ENCODE data around the gene TRIM66. TPM values are rescaled to one million over a fixed set of nuclear protein-coding genes. Genes with fewer than 3 reads are reported as not detected.
A peak's percentile ranks its signal among the peaks of the same experiment; 100 is the strongest.

The TRIM66 gene, protein sequence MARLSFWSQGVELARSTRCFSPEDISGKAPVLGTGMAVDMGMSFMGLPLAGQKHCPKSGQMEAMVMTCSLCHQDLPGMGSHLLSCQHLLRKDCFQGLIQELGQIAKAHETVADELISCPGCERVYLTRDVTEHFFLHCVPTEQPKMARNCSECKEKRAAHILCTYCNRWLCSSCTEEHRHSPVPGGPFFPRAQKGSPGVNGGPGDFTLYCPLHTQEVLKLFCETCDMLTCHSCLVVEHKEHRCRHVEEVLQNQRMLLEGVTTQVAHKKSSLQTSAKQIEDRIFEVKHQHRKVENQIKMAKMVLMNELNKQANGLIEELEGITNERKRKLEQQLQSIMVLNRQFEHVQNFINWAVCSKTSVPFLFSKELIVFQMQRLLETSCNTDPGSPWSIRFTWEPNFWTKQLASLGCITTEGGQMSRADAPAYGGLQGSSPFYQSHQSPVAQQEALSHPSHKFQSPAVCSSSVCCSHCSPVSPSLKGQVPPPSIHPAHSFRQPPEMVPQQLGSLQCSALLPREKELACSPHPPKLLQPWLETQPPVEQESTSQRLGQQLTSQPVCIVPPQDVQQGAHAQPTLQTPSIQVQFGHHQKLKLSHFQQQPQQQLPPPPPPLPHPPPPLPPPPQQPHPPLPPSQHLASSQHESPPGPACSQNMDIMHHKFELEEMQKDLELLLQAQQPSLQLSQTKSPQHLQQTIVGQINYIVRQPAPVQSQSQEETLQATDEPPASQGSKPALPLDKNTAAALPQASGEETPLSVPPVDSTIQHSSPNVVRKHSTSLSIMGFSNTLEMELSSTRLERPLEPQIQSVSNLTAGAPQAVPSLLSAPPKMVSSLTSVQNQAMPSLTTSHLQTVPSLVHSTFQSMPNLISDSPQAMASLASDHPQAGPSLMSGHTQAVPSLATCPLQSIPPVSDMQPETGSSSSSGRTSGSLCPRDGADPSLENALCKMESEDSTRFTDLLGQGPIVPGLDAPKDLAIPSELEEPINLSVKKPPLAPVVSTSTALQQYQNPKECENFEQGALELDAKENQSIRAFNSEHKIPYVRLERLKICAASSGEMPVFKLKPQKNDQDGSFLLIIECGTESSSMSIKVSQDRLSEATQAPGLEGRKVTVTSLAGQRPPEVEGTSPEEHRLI (N-terminal part only)
- 3.5 TPM for total RNA-seq
- long read RNA-seq, partial matches to known transcripts = 0 of 1 reads
- long read RNA-seq, other reads (novel, unspliced or antisense) = 1 of 1 reads

DNA sequence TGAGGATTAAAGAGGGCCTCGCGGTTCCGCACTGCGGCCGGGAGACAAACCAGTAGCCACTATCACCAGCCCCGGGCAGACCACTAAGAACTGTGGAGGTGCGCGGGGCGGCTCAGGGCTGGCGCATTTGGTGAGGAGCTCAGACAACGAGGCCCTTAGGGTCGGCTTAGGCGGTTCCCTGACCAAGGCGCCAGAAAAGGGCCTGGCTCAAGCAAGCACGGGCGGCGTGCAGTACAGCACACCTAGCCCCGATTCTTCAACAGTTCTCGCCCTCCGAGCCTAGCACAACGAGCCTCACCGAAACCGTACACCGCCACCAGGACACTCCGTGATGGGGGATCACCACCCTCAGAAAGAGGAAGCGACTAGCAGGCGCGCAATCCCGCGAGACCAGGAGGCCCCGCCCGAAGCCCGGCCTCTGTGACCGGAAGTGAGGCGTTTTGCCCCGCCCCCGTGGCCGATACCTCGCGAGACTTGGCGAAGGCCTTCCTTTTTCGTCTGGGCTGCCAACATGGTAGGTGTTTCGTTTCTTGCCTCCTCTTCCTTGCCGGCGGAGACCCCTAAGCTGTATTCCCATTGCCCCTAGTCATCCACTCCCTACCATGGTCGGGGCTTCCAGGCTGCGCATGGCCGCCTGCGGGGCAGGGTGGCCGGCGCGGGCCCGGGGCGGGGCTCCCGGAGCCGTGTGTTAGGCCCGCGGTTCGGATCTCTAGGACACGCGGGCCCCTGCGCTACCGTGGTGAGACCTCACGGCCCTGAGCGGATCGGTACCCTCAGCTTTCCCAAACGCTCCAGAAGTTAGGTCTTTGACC is at the start of gene TRIM66, which contains the start of gene RPL27A:
TSS of gene TRIM66 (minus strand) at position 363 of the 812 bp plus-strand sequence. CDS start 10,391 bp downstream, outside the sequence.
TSS of gene RPL27A (plus strand) at position 490 of the 812 bp plus-strand sequence. CDS start at position 512, 22 bp downstream.
- ATAC-seq = peak; percentile 98
- intact Hi-C loops (cut with DNase I) = loop anchor here (1.0 to 5.0 kb wide), 4 partner anchors 90 to 282 kb away; partner anchors contain the start of genes AKIP1, STK33 and TMEM9B
- peak; percentile 99 for DNase-seq (ENCODE audit: missing footprints)

DNA sequence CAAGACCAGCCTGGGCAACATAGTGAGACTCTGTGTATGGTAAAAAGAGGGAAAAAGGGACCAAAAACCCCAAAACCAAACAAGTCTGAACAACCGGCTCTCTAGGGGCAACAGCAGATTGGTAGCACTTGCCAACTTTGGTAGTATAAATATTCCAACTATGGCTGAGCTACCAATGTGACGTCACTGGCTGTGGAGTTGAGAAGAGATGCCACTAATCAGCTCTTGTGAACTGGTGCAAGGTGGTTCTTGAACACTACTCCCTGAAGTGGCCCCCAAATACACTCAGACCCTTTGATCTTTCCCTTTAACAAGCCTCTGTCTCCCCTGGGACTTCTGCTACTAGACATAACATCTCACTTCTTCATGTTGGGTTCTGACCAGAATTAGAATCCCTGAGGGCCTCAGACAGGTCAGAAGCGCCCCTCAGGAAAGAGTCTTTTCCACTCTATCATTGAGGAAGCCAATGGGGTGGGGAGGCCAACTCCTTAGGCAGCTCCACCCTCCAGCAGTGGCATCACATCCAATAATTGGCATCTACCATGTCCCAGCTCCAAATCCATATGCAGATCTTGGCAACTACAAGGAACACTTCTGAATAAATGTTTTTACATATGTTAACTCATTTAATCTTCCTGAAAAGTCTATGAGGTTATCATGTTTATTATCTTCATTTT is 49.3 kb upstream of the TRIM66 start:
- ATAC-seq (no peak), DNase-seq (ENCODE audit: missing footprints) (no peak)
- intact Hi-C loops (cut with DNase I) = no loop called here

DNA sequence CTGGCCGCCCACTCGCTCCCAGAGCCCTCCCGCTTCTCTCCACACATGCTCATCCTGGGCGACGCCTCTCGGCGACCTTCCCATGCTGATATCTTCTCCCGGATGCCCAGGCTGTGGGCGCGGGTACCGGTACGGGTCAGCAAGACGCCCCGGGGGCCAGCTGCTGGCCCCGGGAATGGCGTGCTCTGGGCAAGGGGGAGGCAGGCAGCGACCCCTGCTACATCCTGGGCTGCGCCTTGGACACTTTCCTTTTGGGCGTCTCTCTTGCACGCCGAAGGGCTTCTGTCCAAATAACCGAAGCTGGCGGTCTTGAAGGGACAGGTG is 48.2 kb upstream of the TRIM66 start:
- ATAC-seq = no peak
- no peak for DNase-seq (ENCODE audit: missing footprints)
- intact Hi-C loops (cut with DNase I) = no loop called here

DNA sequence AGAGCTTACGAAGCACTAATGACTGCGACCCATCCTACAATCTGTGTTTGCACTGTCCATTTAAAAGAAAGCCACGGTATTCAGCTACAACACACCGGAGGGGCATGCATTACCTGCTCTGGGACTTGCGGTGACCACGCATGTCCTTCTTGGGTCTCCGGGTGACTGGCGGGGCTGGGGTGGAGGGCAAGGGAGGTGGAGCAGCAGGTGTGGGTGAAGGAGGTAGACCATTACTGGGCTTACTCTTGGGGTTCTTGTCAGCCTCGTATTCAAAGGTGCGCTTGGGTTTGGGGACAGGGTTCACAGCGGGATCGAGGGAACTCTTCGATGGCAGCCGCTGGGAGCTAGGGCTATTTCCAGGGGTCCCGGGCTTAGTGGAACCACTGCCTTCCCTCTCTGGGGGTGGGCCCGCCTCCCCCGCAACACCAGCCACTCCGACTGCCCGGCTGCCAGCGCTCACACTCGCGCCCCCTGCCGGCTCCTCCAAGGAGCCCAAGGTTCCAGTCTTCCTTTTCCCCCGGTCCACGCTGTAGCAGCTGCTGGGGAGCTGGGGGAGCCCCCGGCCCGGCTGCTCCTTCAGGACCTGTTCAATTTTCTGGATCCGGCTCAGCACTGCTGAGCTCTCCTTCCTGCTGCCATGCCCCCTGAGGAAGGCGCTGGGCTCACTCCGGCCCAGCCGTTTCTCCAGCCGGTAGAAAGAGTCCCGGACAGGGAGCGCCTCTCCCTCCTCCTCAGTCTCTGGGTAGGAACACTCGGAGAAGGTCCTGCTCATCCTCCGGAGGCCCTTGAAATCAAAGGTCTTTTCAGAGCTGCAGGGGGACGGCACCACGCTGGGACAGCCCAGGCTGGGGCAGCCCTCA is 47.6 kb upstream of the TRIM66 start:
- intact Hi-C loops (cut with DNase I) = no loop called here
- ATAC-seq (no peak), DNase-seq (ENCODE audit: missing footprints) (no peak)

DNA sequence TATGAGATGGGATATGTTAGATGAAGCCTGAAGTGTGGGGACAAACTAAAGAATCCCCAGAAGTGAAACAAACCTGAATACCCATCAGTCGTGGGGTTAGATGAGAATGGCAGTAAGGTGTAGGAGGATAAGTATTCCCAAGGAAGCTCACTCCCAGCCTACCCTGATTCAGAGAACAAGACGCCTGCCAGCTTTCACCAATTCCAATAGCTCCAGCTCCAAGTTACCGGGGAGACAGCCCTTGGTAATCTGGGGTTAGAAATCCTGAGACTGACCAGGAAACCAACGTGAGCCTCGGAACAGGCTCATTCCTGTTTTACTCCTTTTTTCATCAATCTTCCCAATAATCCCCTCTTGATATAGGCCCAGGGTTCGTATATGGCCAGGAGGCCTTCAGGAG is 46.6 kb upstream of the TRIM66 start:
- ATAC-seq = no peak
- intact Hi-C loops (cut with DNase I) = no loop called here
- DNase-seq (ENCODE audit: missing footprints) = no peak

DNA sequence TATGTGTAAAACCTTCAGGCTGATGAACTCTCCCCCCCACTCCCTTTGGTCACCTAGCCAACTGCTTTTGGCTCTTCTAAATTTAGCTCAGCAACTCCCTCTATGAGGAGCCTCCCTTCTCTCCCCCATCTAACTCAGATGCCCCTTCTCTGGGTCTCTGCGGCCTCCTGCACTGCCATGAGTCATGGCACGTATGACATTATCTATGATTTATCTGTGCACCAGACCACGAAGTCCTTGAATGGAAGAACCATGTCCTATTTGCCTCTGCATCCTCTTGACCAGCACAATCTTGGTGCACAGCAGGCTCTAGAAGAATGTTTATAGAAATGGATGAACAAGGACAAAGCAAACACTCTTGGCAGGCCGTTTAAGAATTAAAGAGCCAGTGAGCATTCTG is 46.1 kb upstream of the TRIM66 start:
- ATAC-seq (no peak), DNase-seq (ENCODE audit: missing footprints) (no peak)
- intact Hi-C loops (cut with DNase I) = no loop called here

DNA sequence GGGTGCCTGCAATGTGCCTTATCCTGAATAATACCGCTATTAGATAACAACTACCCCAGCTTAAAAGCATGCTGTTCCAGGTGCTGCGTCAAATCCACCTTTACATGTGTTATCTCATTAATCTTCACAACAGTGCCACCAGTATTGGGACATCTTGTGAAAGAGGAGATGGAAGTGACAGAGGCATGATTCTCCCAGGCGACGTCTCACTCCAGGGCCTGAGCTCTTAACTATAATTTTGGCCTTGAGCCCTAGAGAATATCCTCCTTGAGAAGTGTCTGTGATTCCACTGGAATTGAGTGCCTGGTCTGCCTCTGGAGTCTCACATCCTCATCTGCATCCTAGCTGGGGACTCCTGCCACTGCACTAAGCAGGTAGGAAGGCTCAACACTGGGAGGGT is 43.9 kb upstream of the TRIM66 start:
- intact Hi-C loops (cut with DNase I) = no loop called here
- ATAC-seq = no peak
- no peak for DNase-seq (ENCODE audit: missing footprints)

DNA sequence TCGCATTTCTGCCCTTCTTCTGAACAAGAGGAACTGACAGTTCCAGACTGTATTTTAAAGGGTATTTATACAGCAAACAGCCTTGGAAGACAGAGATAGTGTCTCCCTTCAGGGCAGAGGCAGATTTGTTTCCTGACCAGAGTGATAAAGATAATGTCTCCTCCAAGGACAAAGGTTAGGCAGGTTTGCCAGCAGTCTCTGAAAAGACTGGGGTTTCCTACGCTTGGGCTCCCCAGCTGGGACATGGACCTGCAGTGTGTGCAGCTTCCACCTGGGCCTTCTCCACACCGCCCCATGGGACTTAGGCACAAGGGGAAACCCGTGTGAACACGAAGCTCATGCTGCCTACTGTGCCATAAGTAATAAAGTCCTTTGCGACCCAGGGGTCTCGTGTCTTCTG is 42.2 kb upstream of the TRIM66 start:
- intact Hi-C loops (cut with DNase I) = no loop called here
- no peak for DNase-seq (ENCODE audit: missing footprints)
- no peak for ATAC-seq

DNA sequence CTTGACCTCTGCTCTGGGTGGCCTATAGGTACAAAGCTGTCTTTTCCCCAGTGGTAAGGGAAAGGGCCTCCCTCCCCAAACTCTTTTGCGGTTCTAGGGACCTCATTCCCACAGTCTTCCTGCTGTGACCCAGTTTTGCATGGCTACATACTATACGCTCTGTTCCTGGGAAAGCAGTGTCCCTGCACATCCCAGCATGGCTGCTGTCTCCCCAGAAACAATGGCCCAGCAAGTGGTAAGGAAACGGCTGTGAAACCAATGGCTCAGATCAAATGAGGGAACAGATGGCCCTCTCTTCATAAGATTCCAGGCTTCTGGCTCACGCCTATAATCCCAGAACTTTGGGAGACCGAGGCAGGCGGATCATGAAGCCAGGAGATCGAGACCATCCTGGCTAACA is 41.2 kb upstream of the TRIM66 start:
- no peak for DNase-seq (ENCODE audit: missing footprints)
- no peak for ATAC-seq
- intact Hi-C loops (cut with DNase I) = no loop called here

DNA sequence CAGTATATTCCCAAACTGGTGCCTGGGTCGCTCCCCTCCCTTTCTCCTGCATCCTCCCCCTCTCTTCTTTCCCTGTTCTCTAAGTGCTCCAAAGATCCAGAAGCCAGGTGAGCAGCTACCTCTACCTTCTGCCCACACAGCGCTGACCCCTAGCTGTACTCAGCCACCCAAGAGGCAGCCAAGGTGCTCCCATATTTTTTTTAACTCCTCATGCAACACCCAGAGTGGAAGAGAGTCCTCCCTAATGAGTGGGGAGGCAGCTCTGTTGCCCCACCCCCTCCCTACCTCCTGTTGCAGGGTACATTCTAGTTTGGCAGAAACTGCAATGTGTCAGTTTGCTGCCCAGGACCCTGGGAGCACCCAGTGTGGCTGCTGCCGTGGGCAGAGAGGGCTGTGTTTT is 40.3 kb upstream of the TRIM66 start:
- intact Hi-C loops (cut with DNase I) = no loop called here
- ATAC-seq = no peak
- DNase-seq (ENCODE audit: missing footprints) = no peak

DNA sequence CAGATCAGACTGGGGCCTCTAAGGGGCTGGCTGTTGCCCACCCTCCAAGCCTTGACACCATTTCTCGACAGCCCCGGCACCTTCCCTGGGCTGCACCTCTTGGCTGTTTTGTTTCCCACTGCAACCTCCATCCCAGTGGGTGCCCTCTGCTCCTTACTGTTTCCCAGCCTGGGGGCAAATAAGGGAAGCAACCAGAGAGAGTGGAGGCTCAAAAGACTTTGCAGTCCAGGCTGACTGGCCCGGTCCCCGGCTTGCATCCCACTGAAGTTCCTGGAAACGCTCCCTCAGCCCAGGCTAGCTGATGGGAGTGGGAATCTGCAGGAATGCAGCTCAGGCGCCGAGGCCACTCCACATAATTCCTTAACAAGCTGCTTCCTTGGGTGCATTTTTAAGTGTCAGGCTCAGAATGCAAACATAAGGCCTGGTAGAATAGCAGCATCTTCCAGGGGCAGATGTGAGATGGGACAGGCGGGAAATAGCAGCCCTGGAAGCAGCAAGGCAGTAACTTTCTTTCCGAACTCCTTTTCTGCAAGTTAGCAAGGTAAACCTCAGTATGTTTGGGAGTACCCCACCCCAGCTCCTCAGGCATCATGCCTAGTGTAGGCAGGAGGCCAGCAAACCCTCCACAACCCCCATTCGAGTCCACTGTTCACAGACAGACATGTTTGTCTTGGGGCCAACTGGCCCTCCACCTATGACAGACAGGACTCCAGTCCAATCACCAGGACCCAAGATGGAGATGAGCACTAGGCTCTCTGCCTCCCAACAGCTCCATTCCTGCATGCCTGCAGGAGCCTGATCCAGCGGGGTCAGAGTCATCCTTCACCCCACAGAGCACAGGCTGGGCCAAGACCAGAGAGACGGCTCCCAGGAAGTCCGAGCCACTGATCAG is 39.4 kb upstream of the TRIM66 start:
- DNase-seq (ENCODE audit: missing footprints) (no peak), ATAC-seq (no peak)
- intact Hi-C loops (cut with DNase I) = no loop called here

DNA sequence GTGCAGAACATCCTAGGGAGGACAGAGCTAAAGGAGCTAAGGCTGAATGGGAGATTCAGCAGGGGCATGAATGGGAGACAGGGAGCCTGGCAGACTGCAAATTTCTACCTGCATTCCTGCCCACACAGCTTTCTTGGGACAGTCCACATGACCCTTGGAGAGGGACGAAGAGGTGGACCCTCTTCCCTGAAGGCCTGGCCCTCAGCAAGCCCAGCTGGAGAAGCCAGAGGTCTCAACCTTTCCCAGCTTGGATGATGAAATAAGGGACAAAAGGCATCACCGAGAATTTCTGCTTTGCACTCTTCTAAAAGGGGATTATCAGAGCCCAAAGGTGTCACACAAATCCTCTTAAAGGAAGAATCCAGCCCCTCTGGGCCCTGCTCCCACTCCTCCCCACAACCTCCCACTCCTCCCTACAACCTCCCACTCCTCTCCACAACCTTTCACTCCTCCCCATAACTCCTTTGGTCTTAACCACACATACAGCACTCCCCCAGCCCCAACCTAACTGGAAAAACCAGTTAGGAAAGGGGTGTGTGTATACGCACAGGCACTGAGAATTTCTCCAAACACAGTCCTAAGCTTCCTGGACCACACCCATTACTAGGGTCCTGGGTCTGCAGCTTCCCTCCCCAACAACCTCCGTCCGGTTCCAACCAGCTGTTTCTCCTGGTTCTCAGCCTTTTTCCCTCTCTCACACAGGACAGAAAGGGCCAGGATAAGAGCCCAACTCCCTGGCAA is 38.6 kb upstream of the TRIM66 start:
- intact Hi-C loops (cut with DNase I) = no loop called here
- ATAC-seq (no peak), DNase-seq (ENCODE audit: missing footprints) (no peak)

DNA sequence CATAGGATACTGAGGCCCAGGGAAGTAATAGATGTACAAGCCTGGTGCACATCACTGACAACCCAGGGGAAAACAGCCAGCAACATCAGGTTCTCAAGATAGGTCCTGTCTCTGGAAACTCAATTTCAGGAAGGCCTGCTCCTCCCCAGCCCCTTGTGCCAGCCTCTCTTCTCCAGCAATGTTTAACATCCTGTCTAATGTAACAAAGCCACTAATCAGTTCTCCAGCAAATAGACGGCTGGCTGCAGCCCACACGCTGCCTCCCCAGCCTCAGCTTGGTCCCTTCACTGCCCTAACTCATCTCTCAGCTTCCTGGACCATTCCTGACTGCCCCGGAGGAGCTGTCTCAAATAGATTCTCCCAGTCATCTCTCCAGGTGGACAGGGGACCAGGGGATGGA is 37.9 kb upstream of the TRIM66 start:
- ATAC-seq = no peak
- DNase-seq (ENCODE audit: missing footprints) = no peak
- intact Hi-C loops (cut with DNase I) = no loop called here

DNA sequence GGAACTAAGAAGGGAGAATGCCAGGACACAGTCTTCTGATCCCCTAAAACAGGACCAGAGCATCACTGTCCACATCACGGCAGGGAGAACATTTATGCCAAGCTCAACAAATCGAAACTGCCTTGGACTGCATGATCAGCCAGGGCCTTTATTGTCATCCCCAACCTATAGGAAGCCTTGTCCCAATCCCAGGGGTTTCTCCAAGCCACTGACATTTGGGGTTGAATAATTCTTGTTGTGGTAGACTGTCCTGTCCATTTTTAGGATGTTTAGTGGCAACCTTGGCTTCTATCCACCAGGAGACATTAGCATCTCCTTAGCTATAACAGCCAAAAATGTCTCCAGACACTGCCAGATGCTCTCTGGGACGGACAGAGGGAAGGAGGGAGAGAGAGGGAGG is 37.3 kb upstream of the TRIM66 start:
- DNase-seq (ENCODE audit: missing footprints) (no peak), ATAC-seq (no peak)
- intact Hi-C loops (cut with DNase I) = no loop called here

DNA sequence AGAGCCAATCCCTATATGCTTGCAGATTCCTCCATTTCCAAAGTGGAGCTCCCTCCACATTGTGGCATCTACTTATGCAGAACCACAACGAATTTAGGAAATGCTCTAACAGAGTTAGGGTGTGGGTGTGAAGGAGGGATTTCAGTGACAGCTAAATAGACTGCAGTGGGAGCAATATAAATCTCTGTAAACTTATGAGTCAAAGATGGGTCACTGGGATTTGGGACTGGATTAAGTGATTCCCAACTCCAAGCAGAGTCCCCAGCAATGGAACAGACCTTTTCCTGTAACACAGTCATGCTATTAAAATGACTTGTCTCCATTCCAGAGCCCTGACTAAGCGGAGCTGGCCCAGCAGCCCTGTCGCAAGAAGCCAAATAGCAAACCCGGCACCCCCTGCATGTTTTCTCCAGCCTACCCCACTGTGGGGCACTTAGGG is 36.8 kb upstream of the TRIM66 start:
- intact Hi-C loops (cut with DNase I) = no loop called here
- DNase-seq (ENCODE audit: missing footprints) = peak; percentile 74
- peak; percentile 68 for ATAC-seq

Data from Right ventricle myocardium inferior (tissue), 1 donor.